ENCODE results near the gene CTIF.

The CTIF gene

DNA sequence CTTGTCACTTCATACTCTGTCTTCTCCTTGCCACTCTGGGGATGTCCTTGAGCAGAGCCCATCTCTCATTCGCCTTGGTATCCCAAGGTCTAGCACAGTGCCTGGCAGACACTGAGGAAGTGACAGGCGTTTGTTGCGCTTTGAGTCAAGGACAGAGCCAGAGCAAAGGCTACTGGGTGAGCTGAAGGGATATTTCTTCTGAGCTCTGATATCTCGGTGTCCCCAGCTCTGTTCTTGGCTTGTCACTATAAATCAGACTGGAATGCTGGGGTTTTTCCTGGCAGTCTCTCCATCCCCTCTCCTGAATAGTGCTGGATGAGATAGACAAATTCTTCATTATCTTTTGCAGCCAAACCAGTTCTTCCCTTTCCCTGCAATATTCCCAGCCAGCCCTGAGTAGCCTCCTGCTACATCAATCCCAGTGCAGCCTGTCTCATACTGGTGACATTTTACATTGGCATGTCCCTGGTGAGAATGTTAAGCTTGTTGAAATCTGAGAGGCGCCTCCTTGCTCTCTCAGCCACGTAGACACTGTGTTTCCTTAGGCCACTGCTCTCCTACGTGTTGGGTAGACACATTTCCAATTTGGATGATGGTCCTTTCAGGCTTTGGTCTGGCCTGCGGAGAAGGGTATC, 61.7 kb downstream of the CTIF start:
- DNase-seq (ENCODE audit: low read depth, low spot score): no peak

DNA sequence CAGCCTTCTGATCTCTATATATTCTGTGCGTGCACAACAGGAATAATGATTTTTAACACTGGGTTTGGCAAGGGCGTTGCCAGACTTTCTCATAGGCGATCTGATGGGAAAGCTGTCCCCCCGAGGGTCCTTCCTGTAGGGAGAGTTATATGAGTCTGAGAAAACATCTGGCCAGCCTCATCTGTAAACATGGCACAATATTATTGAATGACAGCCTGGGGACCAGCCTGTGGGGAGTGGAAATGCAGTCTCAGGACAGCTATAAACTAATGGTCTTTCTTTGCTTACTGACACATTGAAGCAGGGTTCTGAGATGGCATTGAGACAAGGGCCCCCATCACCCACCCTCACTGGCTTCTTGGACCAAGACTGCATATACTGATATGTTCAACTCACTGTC, 62.5 kb downstream of the CTIF start:
- no peak for DNase-seq (ENCODE audit: low read depth, low spot score)

DNA sequence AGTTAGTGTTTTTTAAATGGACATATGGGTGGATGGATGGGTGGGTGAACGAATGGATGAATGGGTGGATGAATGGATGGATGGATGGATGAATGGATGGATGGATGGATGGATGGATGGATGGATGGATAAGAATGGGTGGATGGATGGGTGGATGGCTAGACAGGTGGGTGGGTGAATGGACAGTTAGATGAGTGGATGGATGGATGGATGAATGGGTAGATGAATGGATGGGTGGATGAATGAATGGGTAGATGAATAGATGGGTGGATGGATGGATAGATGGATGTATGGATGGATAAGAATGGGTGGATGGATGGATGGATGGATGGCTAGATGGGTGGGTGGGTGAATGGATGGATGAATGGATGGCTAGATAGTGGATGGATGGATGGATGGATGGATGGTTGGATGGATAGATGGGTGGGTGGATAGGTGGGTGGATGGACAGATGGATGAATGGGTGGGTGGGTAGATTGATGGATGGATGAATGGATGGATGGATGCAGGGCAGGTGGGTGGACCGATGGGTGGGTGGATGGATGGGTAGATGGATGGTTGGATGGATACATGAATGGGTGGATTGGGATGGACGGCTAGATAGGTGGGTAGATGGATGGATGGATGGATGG, 64.0 kb downstream of the CTIF start:
- DNase-seq (ENCODE audit: low read depth, low spot score): no peak

DNA sequence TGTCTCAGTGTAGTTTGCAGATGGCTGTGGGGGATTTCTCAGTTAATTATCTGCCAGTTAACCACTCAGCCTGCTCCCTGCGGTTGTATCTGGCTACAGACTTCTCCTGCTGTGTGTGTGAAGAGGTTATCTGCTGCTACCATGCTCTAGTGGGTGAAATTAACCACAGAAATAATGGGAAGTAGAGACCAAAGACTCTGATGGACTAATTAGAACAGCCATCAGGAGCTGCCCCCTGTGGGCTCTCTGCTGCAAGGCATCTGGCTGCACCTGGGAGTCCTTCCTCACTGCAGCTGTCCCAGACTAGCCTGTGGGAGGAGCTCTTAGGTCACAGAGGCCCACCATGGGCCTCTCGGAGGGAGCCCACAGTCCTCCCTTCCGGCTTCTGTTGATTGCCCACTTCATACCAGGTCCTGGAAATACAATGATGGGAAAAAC, 66.6 kb downstream of the CTIF start:
- no peak for DNase-seq (ENCODE audit: low read depth, low spot score)

DNA sequence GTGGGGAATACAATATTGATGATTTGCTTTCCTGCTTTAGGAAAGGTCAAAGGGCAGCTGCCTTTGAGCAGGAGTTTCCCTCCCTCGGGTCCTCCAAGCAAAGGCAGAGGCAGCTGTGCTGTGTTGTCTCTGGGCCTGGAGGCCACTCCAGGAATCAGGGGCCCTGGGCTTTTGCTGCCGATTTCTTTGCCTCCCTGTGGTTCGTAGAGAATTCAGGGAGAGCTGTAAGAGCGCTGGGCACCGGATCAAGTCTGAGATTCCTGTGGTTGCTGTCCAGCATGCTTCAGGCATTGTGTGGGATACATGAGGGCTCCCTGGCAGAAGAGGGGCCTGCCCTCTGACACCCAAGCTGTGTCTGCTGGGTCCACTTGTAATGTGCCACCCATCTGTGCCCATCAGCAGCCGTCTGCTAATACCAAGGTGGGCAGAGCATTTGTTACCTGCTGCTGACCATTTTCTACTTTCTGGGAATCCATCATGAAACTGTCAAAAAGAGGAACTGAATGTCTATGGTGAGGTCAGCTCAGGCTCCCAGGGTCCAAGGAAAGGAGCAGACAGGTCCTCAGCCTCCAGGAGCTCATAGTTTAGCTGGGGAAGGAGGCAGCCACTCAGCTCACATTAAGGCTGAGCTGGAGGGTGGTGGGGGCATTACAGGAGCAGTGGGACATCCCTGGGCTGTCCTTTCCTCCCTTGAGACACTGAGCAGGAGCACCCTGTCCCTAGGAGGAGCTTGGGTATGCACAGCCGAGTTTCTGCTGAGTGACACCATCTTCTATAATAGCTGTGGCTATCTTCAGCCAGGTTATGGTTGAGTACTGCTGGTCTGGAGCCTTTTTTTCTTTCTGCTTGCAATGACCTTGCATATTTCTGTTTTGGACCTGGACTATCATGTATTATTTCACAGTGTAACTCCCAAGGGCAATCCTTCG, 68.5 kb downstream of the CTIF start:
- DNase-seq (ENCODE audit: low read depth, low spot score): no peak

DNA sequence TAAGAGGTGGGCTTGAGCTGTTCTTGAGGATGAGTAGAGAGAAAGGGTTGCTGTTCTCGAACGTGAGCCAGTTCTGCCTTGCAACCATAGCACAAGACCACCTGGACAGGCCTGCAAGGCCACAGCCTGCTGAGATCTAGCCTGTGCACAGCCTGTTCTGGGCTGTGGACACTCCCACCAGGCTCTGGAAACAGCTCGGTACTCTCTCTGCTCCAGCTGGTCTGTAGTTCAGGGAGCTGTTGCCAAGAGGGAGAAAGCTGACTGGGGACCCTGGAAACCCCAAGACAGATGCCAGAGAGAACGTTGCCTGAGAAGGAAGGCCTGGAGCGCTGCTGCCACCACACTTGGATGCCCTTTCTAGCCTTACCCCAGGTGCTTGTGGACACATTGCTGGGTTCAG, 69.8 kb downstream of the CTIF start:
- DNase-seq (ENCODE audit: low read depth, low spot score): no peak

DNA sequence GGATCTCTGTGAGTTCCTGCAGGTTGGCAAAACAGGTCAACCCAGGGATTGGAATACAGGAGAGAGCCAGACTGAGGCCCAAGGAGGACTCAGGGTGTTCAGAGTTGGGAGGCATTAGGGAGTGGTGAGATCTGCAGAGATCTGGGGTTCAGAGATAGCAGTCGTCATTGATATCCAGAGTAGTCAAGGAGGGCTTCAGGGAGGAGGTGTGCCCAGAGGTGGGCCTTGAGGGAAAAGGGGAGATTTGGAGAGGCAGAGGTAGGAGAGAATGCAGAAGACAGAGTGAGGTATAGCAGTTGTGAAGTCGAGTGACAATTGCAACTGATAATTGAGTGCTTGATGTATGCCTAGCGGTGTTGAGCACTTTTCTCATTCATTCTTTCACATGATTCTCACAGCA, 70.3 kb downstream of the CTIF start:
- no peak for DNase-seq (ENCODE audit: low read depth, low spot score)

DNA sequence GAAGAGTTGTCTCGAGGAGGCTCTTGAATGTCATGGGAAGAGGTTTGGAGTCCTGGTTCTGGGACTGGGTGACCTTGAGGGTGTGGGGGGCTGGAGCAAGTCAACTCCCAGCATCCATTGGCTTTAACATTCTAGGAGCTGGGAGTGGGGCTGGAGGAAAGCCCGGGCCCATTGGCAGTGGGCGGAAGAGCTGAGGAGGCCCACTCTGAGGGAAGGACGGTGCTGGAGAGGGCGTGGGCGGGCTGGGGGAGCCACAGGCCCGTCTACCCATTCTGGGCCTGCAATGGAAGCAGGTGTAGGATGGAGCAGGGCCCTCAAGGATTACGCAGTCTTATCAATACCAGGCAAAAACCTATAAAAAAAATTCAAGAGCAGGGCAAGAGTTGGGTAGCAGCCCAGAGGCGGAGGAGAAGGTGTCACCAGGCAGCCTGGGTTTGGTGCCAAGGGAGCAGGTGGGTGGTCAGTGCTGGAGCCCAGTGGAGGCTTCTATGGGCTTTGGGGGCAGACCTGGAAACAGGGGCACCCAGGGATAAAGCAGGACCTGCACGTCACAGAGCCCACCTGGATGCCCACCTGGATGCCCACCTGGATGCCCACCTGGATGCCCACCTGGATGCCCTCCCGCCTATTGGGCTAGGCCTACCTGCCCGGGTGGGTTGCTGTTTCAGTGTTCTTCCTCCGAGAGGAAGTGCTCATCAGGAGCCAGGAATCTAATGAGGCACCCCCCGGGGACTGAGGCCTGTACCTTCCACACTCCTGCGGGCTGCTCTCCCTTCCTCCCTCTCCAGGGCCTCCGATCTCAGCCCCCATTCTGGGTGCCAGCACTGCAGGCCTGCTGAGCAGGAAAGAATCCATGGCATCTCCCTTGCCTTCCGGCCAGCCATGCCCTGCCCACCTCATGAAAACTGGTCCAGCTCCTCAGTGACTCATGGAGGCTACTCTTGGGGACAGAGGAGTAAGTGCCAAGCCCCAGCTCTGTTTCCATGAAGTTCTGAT, 71.3 kb downstream of the CTIF start:
- DNase-seq (ENCODE audit: low read depth, low spot score): no peak

DNA sequence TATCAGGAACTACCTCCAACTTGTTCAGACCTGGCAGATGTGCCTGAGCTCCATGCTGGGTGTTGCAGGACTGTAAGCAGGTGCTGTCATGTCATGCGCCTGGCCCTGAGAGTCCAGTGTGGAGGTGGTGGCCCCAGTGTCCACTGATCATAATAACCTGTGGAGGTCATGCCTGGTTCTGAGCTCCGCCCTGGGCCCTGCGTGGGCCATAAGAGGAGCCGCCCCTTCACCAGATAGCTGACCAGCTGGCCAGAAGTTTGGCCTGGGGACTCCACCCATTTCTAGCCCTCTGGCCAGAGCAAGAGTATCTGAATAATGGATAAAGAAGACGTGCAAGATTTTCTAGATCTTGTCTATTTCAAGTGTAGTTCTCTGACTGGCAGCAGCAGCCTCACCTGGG, 72.4 kb downstream of the CTIF start:
- no peak for DNase-seq (ENCODE audit: low read depth, low spot score)

DNA sequence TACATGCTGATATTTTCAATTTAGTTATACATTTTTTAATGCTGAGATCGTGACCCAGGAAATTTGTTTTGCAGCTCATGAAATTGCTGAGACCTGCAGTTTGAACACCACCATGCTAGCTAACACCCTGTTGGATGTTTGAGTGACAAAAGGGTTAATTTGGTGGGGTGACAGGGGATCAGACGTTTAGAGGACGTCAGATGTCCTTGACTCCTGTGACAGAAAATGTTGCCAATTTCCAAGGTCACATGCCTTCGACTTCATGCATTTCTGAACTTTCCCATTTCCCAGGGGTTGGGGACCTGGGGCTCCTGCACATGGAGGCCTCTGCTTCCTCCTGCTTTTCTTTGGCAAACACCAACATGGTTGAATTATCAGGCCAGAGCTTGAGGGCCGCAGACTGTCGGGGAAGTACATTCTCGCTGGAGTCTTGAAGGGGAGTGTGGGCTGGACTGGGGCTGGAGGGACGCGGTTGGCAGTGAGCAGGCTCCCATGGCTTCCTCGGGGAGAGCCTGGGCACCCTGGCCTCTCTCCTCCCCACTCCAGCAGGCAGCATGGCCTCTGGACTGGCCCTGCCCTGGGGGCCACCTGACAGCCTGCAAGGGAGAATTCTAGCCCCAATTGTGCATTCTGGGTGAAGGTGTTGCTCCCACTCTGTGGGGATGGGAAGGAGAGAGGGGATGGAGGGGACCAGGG, 73.1 kb downstream of the CTIF start:
- DNase-seq (ENCODE audit: low read depth, low spot score): no peak

DNA sequence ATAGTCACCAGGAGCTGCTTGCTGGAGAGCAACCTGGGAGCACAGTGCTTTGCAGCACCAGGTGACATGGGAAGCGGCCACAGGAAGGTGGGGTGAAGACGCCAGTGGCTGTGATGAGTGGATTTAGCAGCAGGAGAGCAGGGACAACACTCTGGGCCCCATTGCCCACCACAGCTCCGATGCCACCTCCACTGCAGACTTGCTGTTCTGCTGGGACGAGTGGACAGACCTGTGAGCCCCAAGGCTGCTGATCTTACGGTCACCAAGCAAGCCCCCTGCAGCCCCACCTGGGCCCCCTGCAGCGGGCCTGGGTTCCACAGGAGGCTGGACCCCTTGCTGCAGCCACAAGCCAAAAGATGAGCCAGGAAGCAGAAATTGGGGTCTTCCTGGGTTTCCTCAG, 73.7 kb downstream of the CTIF start:
- DNase-seq (ENCODE audit: low read depth, low spot score): no peak

DNA sequence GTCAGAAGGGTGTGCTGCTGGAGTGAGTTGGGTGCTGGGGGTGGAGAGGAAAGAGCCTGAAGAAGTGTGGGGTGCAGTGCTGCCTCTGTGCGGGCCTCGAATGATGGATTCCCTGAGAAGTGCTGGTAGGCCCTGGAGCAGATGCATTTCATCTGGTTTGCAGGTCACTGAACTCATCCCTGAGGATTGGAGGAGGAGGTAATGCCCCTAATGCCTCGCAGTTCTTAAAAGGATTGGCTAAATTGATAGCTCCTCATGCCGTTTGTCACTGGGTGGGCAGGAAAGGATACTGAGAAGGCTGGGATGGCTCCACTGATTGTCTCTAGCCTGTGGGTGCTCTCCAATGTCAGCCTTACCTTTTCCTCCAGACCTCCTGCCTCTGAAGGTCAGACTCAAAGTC, 74.1 kb downstream of the CTIF start:
- DNase-seq (ENCODE audit: low read depth, low spot score): no peak

DNA sequence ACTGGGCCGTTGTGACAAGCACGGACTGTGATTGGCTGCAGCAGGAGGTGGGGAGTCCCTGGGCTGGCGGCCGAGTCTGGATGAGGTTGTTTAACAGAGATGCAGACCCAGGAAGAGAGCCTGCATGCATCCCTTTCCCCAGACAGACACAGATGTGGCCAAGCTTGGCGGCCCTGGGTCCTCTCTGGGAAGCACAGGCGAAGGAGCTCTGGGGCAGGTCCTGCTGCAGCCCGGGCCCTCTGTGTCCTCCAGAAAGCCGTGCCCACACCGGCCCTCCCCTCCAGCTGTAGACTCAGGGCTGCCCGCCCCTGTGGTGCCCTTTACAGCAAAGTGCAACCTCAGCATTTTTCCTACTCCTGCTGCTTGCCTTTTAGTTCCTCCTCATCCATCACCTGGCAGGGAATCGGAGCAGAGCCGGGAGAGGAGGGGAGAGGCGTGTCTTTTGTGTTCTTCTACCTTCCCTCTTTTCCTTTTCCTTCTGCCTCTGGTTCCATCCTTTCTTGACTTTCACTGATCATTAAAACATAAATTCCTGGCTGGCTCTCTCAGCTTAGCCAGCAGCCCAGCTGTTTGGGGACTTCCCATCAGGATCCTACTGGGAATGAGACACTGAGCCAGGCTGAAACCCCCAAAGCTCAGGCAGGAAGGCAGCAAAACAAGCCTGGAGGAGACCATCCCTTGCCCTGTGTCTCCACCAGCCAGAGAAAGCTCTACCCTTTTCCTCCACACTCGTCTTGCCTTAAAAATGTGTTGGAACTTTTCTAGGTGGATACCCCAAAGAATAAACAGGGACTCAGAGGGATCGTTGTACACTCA, 75.0 kb downstream of the CTIF start:
- no peak for DNase-seq (ENCODE audit: low read depth, low spot score)

DNA sequence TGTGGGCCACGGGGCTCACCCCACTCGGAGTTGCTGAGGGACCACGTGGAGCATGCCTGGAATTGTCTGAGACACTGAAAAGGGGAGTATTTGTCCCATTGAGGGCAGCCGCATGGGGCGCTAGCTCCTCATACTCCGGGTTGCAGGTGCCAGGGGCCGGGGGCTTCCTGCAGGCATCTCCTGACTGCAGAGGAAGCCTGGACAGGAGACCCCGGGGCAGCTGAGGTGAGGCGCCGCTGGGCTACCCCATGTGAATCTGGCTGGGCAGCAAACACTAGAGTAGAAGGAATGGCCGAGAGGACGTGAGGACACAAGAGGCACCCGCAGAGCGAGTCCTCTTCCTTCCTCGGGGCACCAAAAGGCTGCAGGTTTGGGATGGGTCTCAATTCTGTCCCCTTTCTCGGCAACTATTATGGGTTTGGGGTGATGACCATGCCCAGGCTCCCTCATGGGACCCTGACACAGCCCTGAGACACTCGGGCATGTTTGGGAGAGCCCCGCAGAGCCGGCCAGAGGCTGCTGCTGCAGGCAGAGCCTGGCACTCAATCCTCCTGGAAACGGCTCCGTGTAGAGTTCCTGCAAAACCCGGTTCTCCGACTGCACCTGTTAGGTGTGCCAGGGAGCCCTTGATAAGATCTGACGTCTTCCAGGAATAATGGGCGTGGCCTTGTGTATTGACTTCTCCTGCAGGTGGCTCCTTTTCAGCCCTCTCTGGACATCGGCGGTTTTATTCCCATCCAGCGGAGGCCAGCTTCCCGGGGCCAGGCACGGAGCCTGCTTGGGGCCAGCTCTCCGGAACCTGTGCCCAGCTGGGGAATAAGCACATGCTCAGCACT, 77.0 kb downstream of the CTIF start:
- no peak for DNase-seq (ENCODE audit: low read depth, low spot score)

DNA sequence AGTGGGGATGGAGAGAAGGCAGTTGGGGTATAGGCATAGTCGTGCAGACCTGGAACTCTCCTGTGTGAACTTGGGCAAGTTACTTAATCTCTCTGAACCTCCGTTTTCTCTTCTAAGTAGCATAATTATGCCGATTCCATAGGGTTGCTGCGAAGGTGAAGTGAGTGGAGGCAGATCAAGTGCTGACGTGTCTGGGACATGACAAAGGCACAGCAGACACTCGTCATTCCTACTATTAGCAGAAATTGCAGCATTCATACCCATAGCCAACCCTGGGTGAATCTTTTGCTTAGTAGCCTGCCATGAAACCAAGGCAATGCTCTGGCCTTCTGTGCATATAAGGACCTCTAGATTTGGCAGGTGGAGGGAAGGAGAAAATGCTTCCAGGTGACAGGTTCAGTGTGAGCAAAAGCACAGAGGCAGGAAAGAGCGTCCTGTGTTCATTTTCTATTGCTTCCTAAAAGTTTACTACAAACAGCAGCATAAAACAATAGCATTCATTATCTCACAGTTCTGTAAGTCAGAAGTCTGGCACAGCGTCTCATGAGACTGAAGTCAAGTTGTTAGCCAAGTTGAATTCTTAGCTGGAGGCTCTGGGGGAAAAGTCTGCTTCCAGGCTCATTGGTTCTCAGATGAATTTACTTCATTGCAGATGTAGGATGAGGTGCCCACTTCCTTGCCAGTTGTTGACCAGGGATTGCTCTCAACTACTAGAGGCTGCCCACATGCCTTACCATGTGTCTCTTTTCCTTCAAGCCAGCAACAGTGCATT, 77.8 kb downstream of the CTIF start:
- no peak for DNase-seq (ENCODE audit: low read depth, low spot score)

DNA sequence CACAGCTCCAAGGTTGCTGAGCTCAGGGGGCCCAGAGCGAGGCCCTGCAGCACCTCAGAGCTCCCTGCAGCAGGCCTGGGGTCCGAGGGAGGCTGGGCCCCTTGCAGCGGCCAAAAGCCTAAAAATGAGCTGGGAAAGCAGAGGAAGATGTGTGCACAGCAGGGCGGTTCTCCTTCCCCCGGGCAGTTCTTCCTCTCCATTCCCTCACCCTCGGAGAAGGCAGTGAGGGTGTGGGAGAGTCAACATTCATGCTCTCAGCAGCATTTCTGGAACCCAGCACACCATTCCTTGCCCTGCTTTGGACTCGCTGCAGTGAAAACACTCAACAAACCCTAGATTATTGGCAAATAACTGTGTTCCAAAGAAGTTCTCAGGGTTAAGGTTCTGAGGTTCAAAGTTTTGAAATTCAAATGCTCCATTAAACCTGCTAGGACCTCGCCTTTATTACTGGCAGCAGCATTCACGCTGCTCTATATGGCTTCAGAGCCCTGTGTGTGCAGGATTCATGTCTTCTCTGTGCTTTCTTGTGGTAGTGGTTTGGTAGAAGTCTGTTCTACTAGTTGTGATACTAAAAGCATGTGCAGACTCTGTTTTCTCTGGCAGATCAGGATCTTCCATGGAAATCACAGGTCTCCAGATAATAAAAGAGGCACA, 79.1 kb downstream of the CTIF start:
- no peak for DNase-seq (ENCODE audit: low read depth, low spot score)

DNA sequence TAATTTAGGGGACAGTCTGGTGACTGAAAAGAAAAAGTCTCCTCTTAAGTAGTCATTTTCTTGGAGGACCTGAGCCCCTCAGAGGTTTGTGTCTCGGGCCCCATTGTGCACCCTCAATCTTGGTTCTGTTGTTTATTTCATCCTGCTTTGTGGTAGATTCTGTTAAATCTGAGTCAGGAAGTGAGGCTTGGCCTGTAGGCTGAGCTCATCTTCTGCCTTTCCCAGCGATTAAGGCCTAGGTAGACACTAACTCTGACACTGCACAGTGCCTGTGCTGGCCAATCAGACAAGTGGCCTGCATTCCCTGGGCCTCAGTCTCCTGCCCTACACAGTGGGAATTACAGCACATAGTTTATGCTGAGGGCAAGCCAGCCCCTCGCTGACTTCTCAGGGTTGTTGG, 80.2 kb downstream of the CTIF start:
- no peak for DNase-seq (ENCODE audit: low read depth, low spot score)

DNA sequence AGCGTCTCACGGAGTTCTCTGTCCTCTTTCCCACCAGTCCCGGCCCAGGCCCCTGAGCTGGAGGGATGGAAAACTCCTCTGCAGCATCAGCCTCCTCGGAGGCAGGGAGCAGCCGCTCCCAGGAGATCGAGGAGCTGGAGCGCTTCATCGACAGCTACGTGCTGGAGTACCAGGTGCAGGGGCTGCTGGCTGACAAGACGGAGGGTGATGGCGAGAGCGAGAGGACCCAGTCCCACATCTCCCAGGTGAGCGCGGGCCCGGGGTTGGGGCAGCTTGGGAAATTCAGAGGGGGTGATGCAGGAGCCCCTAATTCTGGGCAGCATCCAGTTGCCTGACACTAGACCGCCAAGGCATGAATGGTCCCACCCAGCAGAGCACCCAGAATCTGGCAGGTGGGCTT, 80.7 kb downstream of the CTIF start:
- DNase-seq (ENCODE audit: low read depth, low spot score): no peak

Measured in activated naive CD8-positive, alpha-beta T cell treated with anti-CD3 and anti-CD28 coated beads, Interleukin-2, amount 50 U/mL, for 16 hours (primary cell).